ENCODE data around the gene CEP135. TPM values are rescaled to one million over a fixed set of nuclear protein-coding genes. Genes with fewer than 3 reads are reported as not detected.

CEP135 gene
- polyA plus RNA-seq, 1 donor (not counting 4 experiments of a cell fraction or from before 2014, with no cell fraction given): 5.4 TPM

- Histone ChIP-seq H3K9ac (ENCODE audit: control insufficient read depth, extremely low read depth, insufficient read depth, low read length) (no peak overlapping the region), H3K27me3 (ENCODE audit: control insufficient read depth, extremely low read depth, insufficient read depth, low read length) (no peaks in the 10 kb centered on the region), H3K4me3 (ENCODE audit: control insufficient read depth in 2 of 3, extremely low read depth in 1 of 3, insufficient read depth in 2 of 3, low read depth in 1 of 3, low read length in 3 of 3) (no peak overlapping the region), H3K27ac (ENCODE audit: control insufficient read depth, insufficient read depth, low read length) (no peak overlapping the region), H3K36me3 (ENCODE audit: control insufficient read depth in 2 of 2, extremely low read depth in 1 of 2, insufficient read depth in 2 of 2, low read length in 2 of 2) (peaks cover 2 to 4% of the 10 kb centered on the region in 2 experiments), H2AFZ (ENCODE audit: control insufficient read depth, low read length) (no peak overlapping the region), H3K4me2 (ENCODE audit: control insufficient read depth, extremely low read depth, insufficient read depth, low read depth, low read length) (no peak overlapping the region), H4K20me1 (ENCODE audit: control insufficient read depth, extremely low read depth, insufficient read depth, low read length) (no peaks in the 10 kb centered on the region), H3K4me1 (ENCODE audit: control insufficient read depth, extremely low read depth, insufficient read depth, low read length) (no peaks in the 10 kb centered on the region), H3K9me3 (ENCODE audit: control insufficient read depth, low read depth, low read length) (no peaks in the 10 kb centered on the region), H3K9me1 (ENCODE audit: control insufficient read depth, extremely low read depth, insufficient read depth, low read length) (no peaks in the 10 kb centered on the region), H3K79me2 (ENCODE audit: control insufficient read depth, insufficient read depth, low read length) (no peaks in the 10 kb centered on the region)
- dilution Hi-C loops (cut with MboI; ENCODE audit: extremely low pct_ligation_motif_present, low sequenced_read_pairs): no loop called here
- TF ChIP-seq EZH2 (IDR thresholded peaks at IDR 0.05; ENCODE audit: low read length) (no peak), CTCF (optimal IDR thresholded peaks at IDR 0.05 in 1 of 3, IDR thresholded peaks at IDR 0.05 in 1 of 3, conservative IDR thresholded peaks at IDR 0.05 in 1 of 3; ENCODE audit: extremely low read depth in 1 of 3, insufficient read depth in 2 of 3, low read length in 3 of 3) (no peak)
- FAIRE-seq (no peak), DNase-seq (ENCODE audit: low read depth, low spot score) (no peak)
Measured at GRCh38 chr4:55993994-55994663, 45.4 kb downstream of the CEP135 start.

GRCh38 chr4:55996646-55997045 lies 47.9 kb downstream of the CEP135 start:
- Histone ChIP-seq H3K27me3 (ENCODE audit: control insufficient read depth, extremely low read depth, insufficient read depth, low read length) (no peaks in the 10 kb centered on the region), H2AFZ (ENCODE audit: control insufficient read depth, low read length) (no peak overlapping the region), H3K27ac (ENCODE audit: control insufficient read depth, insufficient read depth, low read length) (no peak overlapping the region), H3K79me2 (ENCODE audit: control insufficient read depth, insufficient read depth, low read length) (no peaks in the 10 kb centered on the region), H3K9me1 (ENCODE audit: control insufficient read depth, extremely low read depth, insufficient read depth, low read length) (no peaks in the 10 kb centered on the region), H3K9me3 (ENCODE audit: control insufficient read depth, low read depth, low read length) (no peaks in the 10 kb centered on the region), H3K4me2 (ENCODE audit: control insufficient read depth, extremely low read depth, insufficient read depth, low read depth, low read length) (no peak overlapping the region), H3K9ac (ENCODE audit: control insufficient read depth, extremely low read depth, insufficient read depth, low read length) (no peak overlapping the region), H3K36me3 (ENCODE audit: control insufficient read depth in 2 of 2, extremely low read depth in 1 of 2, insufficient read depth in 2 of 2, low read length in 2 of 2) (peaks cover 2 to 4% of the 10 kb centered on the region in 2 experiments), H4K20me1 (ENCODE audit: control insufficient read depth, extremely low read depth, insufficient read depth, low read length) (no peaks in the 10 kb centered on the region), H3K4me3 (ENCODE audit: control insufficient read depth in 2 of 3, extremely low read depth in 1 of 3, insufficient read depth in 2 of 3, low read depth in 1 of 3, low read length in 3 of 3) (no peak overlapping the region), H3K4me1 (ENCODE audit: control insufficient read depth, extremely low read depth, insufficient read depth, low read length) (no peaks in the 10 kb centered on the region)
- dilution Hi-C loops (cut with MboI; ENCODE audit: extremely low pct_ligation_motif_present, low sequenced_read_pairs): no loop called here
- FAIRE-seq: no peak
- no peak for DNase-seq (ENCODE audit: low read depth, low spot score)
- TF ChIP-seq CTCF (optimal IDR thresholded peaks at IDR 0.05 in 1 of 3, IDR thresholded peaks at IDR 0.05 in 1 of 3, conservative IDR thresholded peaks at IDR 0.05 in 1 of 3; ENCODE audit: extremely low read depth in 1 of 3, insufficient read depth in 2 of 3, low read length in 3 of 3): no peak
- no peak for TF ChIP-seq EZH2 (IDR thresholded peaks at IDR 0.05; ENCODE audit: low read length)

All from keratinocyte (primary cell).